ENCODE data around the gene CDHR3. TPM values are rescaled to one million over a fixed set of nuclear protein-coding genes. Genes with fewer than 3 reads are reported as not detected.

The CDHR3 gene
- total and polyA plus RNA-seq, 2 of the 8 experiments (the other 6 are each of a cell fraction or from before 2014, with no cell fraction given) = 6.4 to 6.8 TPM

DNA sequence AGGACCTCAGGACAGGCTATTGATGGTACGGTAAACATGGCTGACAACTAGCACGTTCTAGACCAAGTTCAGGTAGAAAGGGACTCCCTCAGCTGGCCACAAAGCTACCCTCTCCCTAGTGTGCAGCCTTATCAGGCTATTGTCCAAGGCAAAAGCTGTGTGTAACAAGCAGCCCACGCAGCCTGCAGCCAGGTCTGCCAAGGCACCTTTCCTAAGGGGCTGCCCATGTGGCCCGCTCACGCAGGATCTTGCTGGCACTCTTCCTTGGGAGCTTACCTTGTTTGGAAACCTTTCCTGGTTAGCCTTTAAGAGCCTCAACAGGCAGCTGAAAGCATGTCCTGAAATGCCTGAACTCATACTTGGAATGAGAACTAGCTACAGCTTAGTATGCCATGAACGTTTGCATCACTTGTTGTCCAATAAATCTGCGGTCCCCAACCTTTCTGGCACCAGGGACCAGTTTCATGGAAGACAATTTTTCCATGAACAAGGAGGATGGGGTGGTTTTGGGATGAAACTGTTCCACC is 97.4 kb downstream of the CDHR3 start:
- Histone ChIP-seq H4K91ac (replicated peaks; ENCODE audit: insufficient read length, low read length) (no peak overlapping the region), H2BK15ac (ENCODE audit: low read length) (no peak overlapping the region), H2BK5ac (ENCODE audit: low read depth, low read length) (no peak overlapping the region), H3K4me3 (ENCODE audit: extremely low read depth in 1 of 4, insufficient read depth in 2 of 4, low read depth in 3 of 4, low read length in 4 of 4) (no peak overlapping the region), H3K14ac (ENCODE audit: insufficient read length) (no peak overlapping the region), H3K79me1 (ENCODE audit: low read depth, low read length) (no peaks in the 10 kb centered on the region), H4K20me1 (replicated peaks in 1 of 2; ENCODE audit: control insufficient read depth in 1 of 2, insufficient read depth in 2 of 2, low read length in 2 of 2) (no peaks in the 10 kb centered on the region), H3K9me3 (ENCODE audit: insufficient read depth in 2 of 2, low read depth in 1 of 2, low read length in 1 of 2) (peaks cover 4 to 5% of the 10 kb centered on the region in 2 experiments; a peak in 2 of 4 replicates), H2AK5ac (ENCODE audit: low read depth, low read length) (no peak overlapping the region), H2AFZ (ENCODE audit: low read length) (no peak overlapping the region), H3K23ac (ENCODE audit: insufficient read length) (no peak overlapping the region), H3K18ac (ENCODE audit: extremely low read depth, low read length) (no peak overlapping the region), H3K36me3 (ENCODE audit: control insufficient read depth in 2 of 4, insufficient read depth in 4 of 4, low read length in 3 of 4) (no peaks in the 10 kb centered on the region), H3K4ac (replicated peaks; ENCODE audit: insufficient read length, low read depth, low read length) (no peak overlapping the region), H3K4me2 (ENCODE audit: insufficient read depth in 1 of 2, low read depth in 2 of 2, low read length in 2 of 2) (no peak overlapping the region), H3K27ac (ENCODE audit: low read depth, low read length) (no peak overlapping the region), H3K9ac (replicated peaks in 1 of 4; ENCODE audit: extremely low read depth in 1 of 4, low read depth in 3 of 4, low read length in 3 of 4) (no peak overlapping the region), H2BK120ac (replicated peaks; ENCODE audit: low read depth, low read length) (no peak overlapping the region), H2BK12ac (ENCODE audit: low read depth, low read length) (no peak overlapping the region), H3K23me2 (ENCODE audit: low read depth, low read length) (no peaks in the 10 kb centered on the region), H4K5ac (ENCODE audit: insufficient read length, low read depth, low read length) (no peak overlapping the region), H3K56ac (replicated peaks; ENCODE audit: insufficient read length, low read depth, low read length) (no peak overlapping the region), H3K79me2 (ENCODE audit: control insufficient read depth in 1 of 2, insufficient read depth in 2 of 2, low read length in 2 of 2) (no peaks in the 10 kb centered on the region), H2BK20ac (ENCODE audit: low read length) (no peak overlapping the region), H4K8ac (ENCODE audit: extremely low read depth, insufficient read depth, low read length) (no peak overlapping the region), H3K4me1 (replicated peaks in 1 of 4; ENCODE audit: control insufficient read depth in 3 of 4, insufficient read depth in 4 of 4, low read length in 3 of 4) (peaks cover 0 to 5% (median 0%) of the 10 kb centered on the region in 4 experiments; a peak in 1 of 7 replicates), H3K27me3 (replicated peaks in 1 of 4; ENCODE audit: control insufficient read depth in 3 of 4, extremely low read depth in 1 of 4, insufficient read depth in 3 of 4, low read length in 3 of 4) (no peaks in the 10 kb centered on the region)
- DNase-seq (ENCODE audit: low read depth in 1 of 2, low spot score in 2 of 2) (no peak), FAIRE-seq (no peak)
- CTCF ChIA-PET (ENCODE audit: partially characterized antibody) = interaction anchor here (0.7 to 13.0 kb wide), 8 partner anchors 10 to 116 kb away, joined by 3 to 154 read pairs (median 4); no protein-coding TSS in a partner anchor
- TF ChIP-seq CEBPB (IDR thresholded peaks at IDR 0.05; ENCODE audit: low read depth, low read length) (no peak), SP2 (IDR thresholded peaks at IDR 0.05; ENCODE audit: low read length) (no peak), TCF12 (IDR thresholded peaks at IDR 0.05; ENCODE audit: low read depth, low read length) (no peak), EZH2 (IDR thresholded peaks at IDR 0.05; ENCODE audit: low read depth, low read length, severe bottlenecking) (no peak), JUND (IDR thresholded peaks at IDR 0.05; ENCODE audit: low read length) (no peak), NRF1 (IDR thresholded peaks at IDR 0.05; ENCODE audit: low read depth, low read length) (no peak), KDM5A (IDR thresholded peaks at IDR 0.05; ENCODE audit: low read length) (no peak), GABPA (IDR thresholded peaks at IDR 0.05; ENCODE audit: borderline replicate concordance, insufficient read depth, low read length) (no peak), EP300 (IDR thresholded peaks at IDR 0.05; ENCODE audit: borderline replicate concordance in 1 of 2, low read depth in 2 of 2, low read length in 2 of 2) (no peak), RBBP5 (IDR thresholded peaks at IDR 0.05; ENCODE audit: borderline replicate concordance, low read depth, low read length) (no peak), CTBP2 (IDR thresholded peaks at IDR 0.05; ENCODE audit: borderline replicate concordance, insufficient read depth, insufficient read length, low read length) (no peak), RFX5 (IDR thresholded peaks at IDR 0.05; ENCODE audit: borderline replicate concordance, low read depth, low read length) (no peak), SAP30 (IDR thresholded peaks at IDR 0.05; ENCODE audit: insufficient read depth, insufficient replicate concordance, low read length) (no peak), POLR2AphosphoS5 (IDR thresholded peaks at IDR 0.05; ENCODE audit: low read depth, low read length) (no peak)
- POLR2A ChIA-PET (ENCODE audit: partially characterized antibody) = no interaction called here
- WGBS, 2 experiments (ENCODE audit: extremely low coverage in 1 of 2, insufficient coverage in 1 of 2, insufficient read length in 1 of 2, insufficient replicate concordance in 2 of 2, low coverage in 1 of 2, low lambda C conversion rate in 2 of 2, missing lambda C conversion rate in 1 of 2) = 88% methylated on average over 7 of the region's 7 CpGs; no CpG with 5 or more reads in 1 of the 2 experiments
